Measurements from ENCODE around the gene ARHGAP30. TPM values are rescaled to one million over a fixed set of nuclear protein-coding genes. Genes with fewer than 3 reads are reported as not detected.
"Not testable (repeated sequence)": the region's sequence is repeated elsewhere in the genome, so short reads cannot be mapped to it uniquely, and the experiment has no call there.

The ARHGAP30 gene
- total RNA-seq, 1 donor from 2014 or later, result 14.5 TPM

DNA sequence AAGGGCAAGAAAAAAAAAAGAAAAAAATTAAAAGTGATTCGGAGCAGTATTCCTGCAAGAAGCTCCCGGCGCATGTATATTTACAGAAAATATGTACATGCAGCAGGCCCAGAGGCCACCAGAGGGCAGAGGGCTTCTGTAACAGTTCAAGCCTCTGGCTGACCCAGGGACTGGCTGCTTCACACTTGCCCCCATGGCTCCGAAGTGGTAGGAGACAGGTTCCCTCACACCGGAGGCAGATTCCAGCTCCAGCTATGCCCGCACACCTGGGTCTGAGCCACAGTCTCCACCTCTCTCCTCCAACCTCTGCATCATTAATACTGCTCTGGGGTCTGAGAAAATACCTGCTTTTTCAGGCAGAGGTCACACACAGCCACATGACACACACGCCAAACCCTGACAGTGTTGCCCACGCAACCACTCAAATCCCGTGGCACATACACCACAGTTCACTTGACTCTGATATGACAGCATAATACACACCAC is 2.2 kb upstream of the ARHGAP30 start:
- no peak overlapping the region for H3K4me3 ChIP-seq
- H3K4me1 ChIP-seq, result peaks cover 5% of the 10 kb centered on the region
- H3K9me3 ChIP-seq, result no peaks in the 10 kb centered on the region
- no peaks in the 10 kb centered on the region for H3K27me3 ChIP-seq
- TF ChIP-seq CTCF (IDR thresholded peaks at IDR 0.05) (peak in 1 of 3 experiments; percentile 27), POLR2AphosphoS5 (IDR thresholded peaks at IDR 0.05; ENCODE audit: insufficient read depth in 1 of 2, low read depth in 1 of 2) (no peak), POLR2A (IDR thresholded peaks at IDR 0.05) (no peak)
- DNase-seq (ENCODE audit: extremely low spot score in 2 of 2), result no peak
- H3K27ac ChIP-seq, result no peak overlapping the region
- intact Hi-C loops (cut with DNase I), result no loop called here
- H3K36me3 ChIP-seq, result no peaks in the 10 kb centered on the region

DNA sequence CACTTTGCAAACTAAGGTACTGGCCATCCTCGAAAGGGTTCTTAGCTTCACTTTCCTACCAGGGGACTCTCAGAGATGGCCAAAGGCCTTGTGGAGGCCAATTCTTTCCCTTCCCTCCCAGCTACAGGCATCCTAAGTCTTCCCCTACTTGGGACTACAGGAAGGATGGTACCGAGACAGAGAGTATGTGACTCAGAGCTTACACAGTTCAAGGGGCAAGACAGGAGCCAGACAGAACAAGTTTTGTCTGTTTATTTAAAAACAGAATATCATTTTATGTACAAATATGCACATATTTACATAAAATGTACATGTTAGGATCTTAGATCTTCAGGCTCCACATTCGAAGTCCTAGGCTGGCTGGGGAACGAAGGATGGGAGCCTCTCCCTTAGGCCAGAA is 1.1 kb upstream of the ARHGAP30 start:
- Histone ChIP-seq H3K4me3 (no peak overlapping the region), H3K4me1 (peaks cover 5% of the 10 kb centered on the region), H3K27me3 (no peaks in the 10 kb centered on the region), H3K9me3 (no peaks in the 10 kb centered on the region), H3K36me3 (no peaks in the 10 kb centered on the region), H3K27ac (no peak overlapping the region)
- intact Hi-C loops (cut with DNase I), result no loop called here
- no peak for TF ChIP-seq POLR2AphosphoS5 (IDR thresholded peaks at IDR 0.05; ENCODE audit: insufficient read depth in 1 of 2, low read depth in 1 of 2)
- TF ChIP-seq POLR2A (IDR thresholded peaks at IDR 0.05), result no peak
- no peak for TF ChIP-seq CTCF (IDR thresholded peaks at IDR 0.05)
- no peak for DNase-seq (ENCODE audit: extremely low spot score in 2 of 2)

- intact Hi-C loops (cut with DNase I), result no loop called here
- no peak for DNase-seq (ENCODE audit: extremely low spot score in 2 of 2)
- TF ChIP-seq POLR2A (IDR thresholded peaks at IDR 0.05) (no peak), CTCF (IDR thresholded peaks at IDR 0.05) (no peak), POLR2AphosphoS5 (IDR thresholded peaks at IDR 0.05; ENCODE audit: insufficient read depth in 1 of 2, low read depth in 1 of 2) (no peak)
- Histone ChIP-seq H3K4me3 (peak overlapping the region; percentile 24 to 42), H3K27ac (peak overlapping the region; percentile 59), H3K4me1 (peaks cover 5% of the 10 kb centered on the region), H3K9me3 (no peaks in the 10 kb centered on the region), H3K36me3 (no peaks in the 10 kb centered on the region), H3K27me3 (no peaks in the 10 kb centered on the region)
Observed at GRCh38 chr1:161069241-161069640, 450 bp downstream of the ARHGAP30 start.

- no peak for DNase-seq (ENCODE audit: extremely low spot score in 2 of 2)
- no peaks in the 10 kb centered on the region for H3K36me3 ChIP-seq
- H3K27me3 ChIP-seq, result no peaks in the 10 kb centered on the region
- intact Hi-C loops (cut with DNase I), result no loop called here
- H3K9me3 ChIP-seq, result no peaks in the 10 kb centered on the region
- H3K4me3 ChIP-seq, result peak overlapping the region; percentile 24 to 42
- no peak for TF ChIP-seq POLR2A (IDR thresholded peaks at IDR 0.05)
- TF ChIP-seq POLR2AphosphoS5 (IDR thresholded peaks at IDR 0.05; ENCODE audit: insufficient read depth in 1 of 2, low read depth in 1 of 2), result no peak
- no peak for TF ChIP-seq CTCF (IDR thresholded peaks at IDR 0.05)
- H3K4me1 ChIP-seq, result peaks cover 4% of the 10 kb centered on the region
- peak overlapping the region; percentile 59 for H3K27ac ChIP-seq
Observed at GRCh38 chr1:161068306-161069234, 1.1 kb downstream of the ARHGAP30 start.

DNA sequence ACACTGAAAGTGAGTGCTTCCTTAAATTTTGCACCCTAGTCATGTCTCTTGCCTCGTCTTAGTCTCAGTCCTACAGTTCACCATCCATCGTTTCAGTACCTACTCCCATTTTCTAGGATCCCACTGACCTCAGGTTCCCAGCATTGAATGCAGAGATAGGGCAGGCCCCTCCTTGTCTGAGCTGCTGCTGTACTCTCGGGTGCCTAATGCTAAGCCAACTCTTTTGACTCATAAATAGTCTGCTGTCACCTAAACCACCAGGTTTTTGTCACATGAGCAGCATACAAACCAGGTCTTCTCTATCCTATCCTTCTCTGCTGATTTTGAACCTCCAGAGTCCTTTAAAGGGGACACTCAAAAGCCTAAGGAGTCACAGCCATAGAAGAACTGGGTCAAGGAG is 3.0 kb downstream of the ARHGAP30 start:
- no peaks in the 10 kb centered on the region for H3K9me3 ChIP-seq
- H3K27ac ChIP-seq, result no peak overlapping the region
- H3K36me3 ChIP-seq, result no peaks in the 10 kb centered on the region
- no peak for DNase-seq (ENCODE audit: extremely low spot score in 2 of 2)
- no peaks in the 10 kb centered on the region for H3K4me1 ChIP-seq
- TF ChIP-seq CTCF (IDR thresholded peaks at IDR 0.05), result no peak
- TF ChIP-seq POLR2AphosphoS5 (IDR thresholded peaks at IDR 0.05; ENCODE audit: insufficient read depth in 1 of 2, low read depth in 1 of 2), result no peak
- TF ChIP-seq POLR2A (IDR thresholded peaks at IDR 0.05), result no peak
- H3K4me3 ChIP-seq, result no peak overlapping the region
- intact Hi-C loops (cut with DNase I), result no loop called here
- H3K27me3 ChIP-seq, result no peaks in the 10 kb centered on the region

DNA sequence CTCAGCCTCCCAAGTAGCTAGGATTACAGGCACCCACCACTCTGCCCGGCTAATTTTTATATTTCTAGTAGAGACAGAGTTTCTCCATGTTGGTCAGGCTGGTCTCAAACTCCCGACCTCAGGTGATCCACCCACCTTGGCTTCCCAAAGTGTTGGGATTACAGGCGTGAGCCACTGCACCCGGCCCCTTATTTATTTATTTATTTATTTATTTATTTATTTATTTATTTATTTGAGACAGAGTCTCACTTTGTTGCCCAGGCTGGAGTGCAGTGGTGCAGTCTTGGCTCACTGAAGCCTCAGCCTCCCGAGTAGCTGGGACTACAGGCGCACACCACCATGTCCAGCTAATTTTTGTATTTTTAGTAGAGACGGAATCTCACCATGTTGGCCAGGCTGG is 4.0 kb downstream of the ARHGAP30 start:
- H3K36me3 ChIP-seq; intact Hi-C loops (cut with DNase I); H3K9me3 ChIP-seq; DNase-seq (ENCODE audit: extremely low spot score in 2 of 2); H3K4me1 ChIP-seq; H3K27ac ChIP-seq; H3K4me3 ChIP-seq; H3K27me3 ChIP-seq: not testable (repeated sequence)

- H3K4me3 ChIP-seq; DNase-seq (ENCODE audit: extremely low spot score in 2 of 2); H3K27me3 ChIP-seq; H3K4me1 ChIP-seq; H3K9me3 ChIP-seq; H3K36me3 ChIP-seq; H3K27ac ChIP-seq; intact Hi-C loops (cut with DNase I): not testable (repeated sequence)
Observed at GRCh38 chr1:161063936-161064335, 5.8 kb downstream of the ARHGAP30 start.

All from vagina (tissue), 2 donors.